ENCODE measurements around the gene NR0B1. TPM values are rescaled to one million over a fixed set of nuclear protein-coding genes. Genes with fewer than 3 reads are reported as not detected.

Gene NR0B1
- total and polyA plus RNA-seq, 2 donors (not counting 1 experiment from before 2014, with no cell fraction given): 4.6 TPM; not detected in 1

- H3K4me1 ChIP-seq (ENCODE audit: control insufficient read depth, extremely low read depth, insufficient read depth, low read length): no peaks in the 10 kb centered on the region
- H3K9me3 ChIP-seq (ENCODE audit: control insufficient read depth, insufficient read depth, low read depth, low read length): no peaks in the 10 kb centered on the region
- no peak overlapping the region for H3K4me3 ChIP-seq (replicated peaks in 1 of 4; ENCODE audit: control extremely low read depth in 1 of 4, insufficient read depth in 1 of 4, low read depth in 3 of 4, low read length in 4 of 4)
- no peak overlapping the region for H3K9ac ChIP-seq (ENCODE audit: insufficient read depth, low read length)
- H3K36me3 ChIP-seq (ENCODE audit: control insufficient read depth, insufficient read depth, low read length): no peaks in the 10 kb centered on the region
- H3K79me2 ChIP-seq (ENCODE audit: control insufficient read depth, insufficient read depth, low read length): no peaks in the 10 kb centered on the region
- no peak for TF ChIP-seq EZH2 (IDR thresholded peaks at IDR 0.05; ENCODE audit: low read length, missing control alignments)
- no peak for TF ChIP-seq CTCF (conservative IDR thresholded peaks at IDR 0.05 in 1 of 2, IDR thresholded peaks at IDR 0.05 in 1 of 2; ENCODE audit: low read depth in 1 of 2, low read length in 2 of 2)
- H3K4me2 ChIP-seq (ENCODE audit: extremely low read depth, insufficient read depth, low read length): no peak overlapping the region
- H3K27me3 ChIP-seq (ENCODE audit: control insufficient read depth, insufficient read depth, low read length): no peaks in the 10 kb centered on the region
- DNase-seq (ENCODE audit: low read depth in 2 of 2): no peak
- no peak overlapping the region for H2AFZ ChIP-seq (ENCODE audit: low read length)
- H4K20me1 ChIP-seq (ENCODE audit: control insufficient read depth, extremely low read depth, insufficient read depth, low read length): no peaks in the 10 kb centered on the region
- no peak overlapping the region for H3K27ac ChIP-seq (ENCODE audit: insufficient read depth, low read length)
Observed at GRCh38 chrX:30296408-30297254, 12.6 kb downstream of the NR0B1 start.

GRCh38 chrX:30283456-30284200 is 25.6 kb downstream of the NR0B1 start:
- peak; percentile 91 for DNase-seq (ENCODE audit: low read depth in 2 of 2)
- Histone ChIP-seq H2AFZ (ENCODE audit: low read length) (no peak overlapping the region), H3K9me3 (ENCODE audit: control insufficient read depth, insufficient read depth, low read depth, low read length) (no peaks in the 10 kb centered on the region), H3K4me2 (ENCODE audit: extremely low read depth, insufficient read depth, low read length) (no peak overlapping the region), H3K4me3 (replicated peaks in 1 of 4; ENCODE audit: control extremely low read depth in 1 of 4, insufficient read depth in 1 of 4, low read depth in 3 of 4, low read length in 4 of 4) (no peak overlapping the region), H3K9ac (ENCODE audit: insufficient read depth, low read length) (peak overlapping the region; percentile 42), H3K27me3 (ENCODE audit: control insufficient read depth, insufficient read depth, low read length) (no peaks in the 10 kb centered on the region), H3K36me3 (ENCODE audit: control insufficient read depth, insufficient read depth, low read length) (no peaks in the 10 kb centered on the region), H3K27ac (ENCODE audit: insufficient read depth, low read length) (peak overlapping the region; percentile 92), H3K4me1 (ENCODE audit: control insufficient read depth, extremely low read depth, insufficient read depth, low read length) (peaks cover 2% of the 10 kb centered on the region), H4K20me1 (ENCODE audit: control insufficient read depth, extremely low read depth, insufficient read depth, low read length) (no peaks in the 10 kb centered on the region), H3K79me2 (ENCODE audit: control insufficient read depth, insufficient read depth, low read length) (no peaks in the 10 kb centered on the region)
- TF ChIP-seq EZH2 (IDR thresholded peaks at IDR 0.05; ENCODE audit: low read length, missing control alignments): no peak
- TF ChIP-seq CTCF (conservative IDR thresholded peaks at IDR 0.05 in 1 of 2, IDR thresholded peaks at IDR 0.05 in 1 of 2; ENCODE audit: low read depth in 1 of 2, low read length in 2 of 2): no peak

- Histone ChIP-seq H3K79me2 (ENCODE audit: control insufficient read depth, insufficient read depth, low read length) (no peaks in the 10 kb centered on the region), H3K36me3 (ENCODE audit: control insufficient read depth, insufficient read depth, low read length) (no peaks in the 10 kb centered on the region), H3K4me1 (ENCODE audit: control insufficient read depth, extremely low read depth, insufficient read depth, low read length) (peaks cover 2% of the 10 kb centered on the region), H3K27ac (ENCODE audit: insufficient read depth, low read length) (peak overlapping the region; percentile 92), H2AFZ (ENCODE audit: low read length) (no peak overlapping the region), H3K9me3 (ENCODE audit: control insufficient read depth, insufficient read depth, low read depth, low read length) (no peaks in the 10 kb centered on the region), H3K4me2 (ENCODE audit: extremely low read depth, insufficient read depth, low read length) (no peak overlapping the region), H4K20me1 (ENCODE audit: control insufficient read depth, extremely low read depth, insufficient read depth, low read length) (no peaks in the 10 kb centered on the region), H3K9ac (ENCODE audit: insufficient read depth, low read length) (no peak overlapping the region), H3K27me3 (ENCODE audit: control insufficient read depth, insufficient read depth, low read length) (no peaks in the 10 kb centered on the region), H3K4me3 (replicated peaks in 1 of 4; ENCODE audit: control extremely low read depth in 1 of 4, insufficient read depth in 1 of 4, low read depth in 3 of 4, low read length in 4 of 4) (no peak overlapping the region)
- peak in 1 of 2 donors; percentile 25 for DNase-seq (ENCODE audit: low read depth in 2 of 2)
- TF ChIP-seq EZH2 (IDR thresholded peaks at IDR 0.05; ENCODE audit: low read length, missing control alignments) (no peak), CTCF (conservative IDR thresholded peaks at IDR 0.05 in 1 of 2, IDR thresholded peaks at IDR 0.05 in 1 of 2; ENCODE audit: low read depth in 1 of 2, low read length in 2 of 2) (no peak)
Observed at GRCh38 chrX:30282527-30282926, 26.7 kb downstream of the NR0B1 start.

Measured in fibroblast of lung (primary cell).